SK-N-SH (cell line): ENCODE data around the gene ZNF496. TPM values are rescaled to one million over a fixed set of nuclear protein-coding genes. Genes with fewer than 3 reads are reported as not detected.
"Not testable (repeated sequence)": the region's sequence is repeated elsewhere in the genome, so short reads cannot be mapped to it uniquely, and the experiment has no call there.

Experiments
- CTCF ChIA-PET: fragments of 300-600, 350-600 bp; formaldehyde crosslinking; extraction: SDS; loops from one replicate; lab custom pipeline; 2021; lab: Yijun Ruan, JAX
- POLR2A ChIA-PET: fragments of 350-600 bp; sonication (Branson Sonifier 250); formaldehyde crosslinking; extraction: SDS; loops from one replicate; lab custom pipeline; 2020; ENCODE audit warnings: antibody characterized with exemption, inconsistent platforms; lab: Yijun Ruan, JAX
- DNase-seq: peaks from one replicate; pipeline ENCODE4 v3.0.0; 2012
- H2AFZ ChIP-seq: fragments of 200-600 bp; sonication (generic); 2 replicates; pipeline ENCODE4 v1.8.1; 2016; ENCODE audit warnings: antibody characterized with exemption, mild to moderate bottlenecking, low read depth
- H3F3A ChIP-seq: fragments of 200-600 bp; sonication (generic); replicated peaks from 2 replicates; pipeline ENCODE3; 2016; ENCODE audit warnings: antibody characterized with exemption, mild to moderate bottlenecking; ENCODE audit not compliant: insufficient read depth
- H3K27ac ChIP-seq, 2 experiments: fragments of 200-500 bp in 1 of 2; fragments of 200-600 bp in 1 of 2; sonication (Bioruptor generic) in 1 of 2; sonication (generic), shearing (Covaris generic) in 1 of 2; 2 replicates each; pipeline versions ENCODE4 v1.5.1 to v1.6.1; 2014 to 2016; ENCODE audit warnings: low read depth in 2 of 2, inconsistent platforms in 1 of 2, low read length in 1 of 2, mild to moderate bottlenecking in 1 of 2, mixed read lengths in 1 of 2
- H3K27me3 ChIP-seq: fragments of 200-600 bp; sonication (generic), shearing (Covaris generic); 2 replicates; pipeline ENCODE4 v1.6.1; 2016; ENCODE audit warnings: mixed run types; ENCODE audit not compliant: insufficient read depth
- H3K36me3 ChIP-seq, 2 experiments: fragments of 200-500 bp in 1 of 2; fragments of 200-600 bp in 1 of 2; sonication (Bioruptor generic) in 1 of 2; sonication (generic) in 1 of 2; replicated peaks in 1 of 2; 2 replicates each; pipeline versions ENCODE3 to v1.5.1; 2014 to 2016; ENCODE audit warnings: low read length in 1 of 2, mild to moderate bottlenecking in 1 of 2; ENCODE audit not compliant: insufficient read depth in 2 of 2, control insufficient read depth in 1 of 2
- H3K4me1 ChIP-seq, 2 experiments: fragments of 200-500 bp in 1 of 2; fragments of 200-600 bp in 1 of 2; sonication (Bioruptor generic) in 1 of 2; sonication (generic), shearing (Covaris generic) in 1 of 2; 2 replicates each; pipeline versions ENCODE4 v1.5.1 to v1.6.1; 2014 to 2016; ENCODE audit warnings: low read depth in 1 of 2, low read length in 1 of 2, mixed run types in 1 of 2; ENCODE audit not compliant: insufficient read depth in 2 of 2, control insufficient read depth in 1 of 2
- H3K4me2 ChIP-seq: fragments of 200-600 bp; sonication (generic), shearing (Covaris generic); 2 replicates; pipeline ENCODE4 v1.6.1; 2017; ENCODE audit warnings: mixed run types
- H3K4me3 ChIP-seq, 2 experiments: fragments of 200-500 bp in 1 of 2; fragments of 200-600 bp in 1 of 2; sonication (Bioruptor generic) in 1 of 2; sonication (generic), shearing (Covaris generic) in 1 of 2; 2 replicates each; pipeline versions ENCODE4 v1.5.1 to v1.8.1; 2014 to 2016; ENCODE audit warnings: low read depth in 2 of 2, inconsistent platforms in 1 of 2, low read length in 1 of 2, mild to moderate bottlenecking in 1 of 2, mixed read lengths in 1 of 2, moderate library complexity in 1 of 2
- H3K79me2 ChIP-seq: fragments of 200-600 bp; sonication (generic); 2 replicates; pipeline ENCODE4 v1.8.1; 2017; ENCODE audit warnings: mild to moderate bottlenecking; ENCODE audit not compliant: insufficient read depth
- H3K9ac ChIP-seq: fragments of 200-600 bp; sonication (generic); 2 replicates; pipeline ENCODE4 v1.6.1; 2017; ENCODE audit warnings: mixed run types
- H3K9me2 ChIP-seq: fragments of 200-600 bp; sonication (generic); 2 replicates; pipeline ENCODE4 v1.6.1; 2017; ENCODE audit warnings: mixed run types
- H3K9me3 ChIP-seq: fragments of 200-600 bp; sonication (generic); 2 replicates; pipeline ENCODE4 v1.6.1; 2017; ENCODE audit warnings: mixed run types, mild to moderate bottlenecking, moderate library complexity
- H4K20me1 ChIP-seq: fragments of 200-600 bp; sonication (generic); 2 replicates; pipeline ENCODE4 v1.6.1; 2017; ENCODE audit warnings: mild to moderate bottlenecking, mixed run types; ENCODE audit not compliant: insufficient read depth
- GATA2 ChIP-seq: sonication (generic); formaldehyde crosslinking; IDR thresholded peaks from 2 replicates; pipeline ENCODE4 v1.5.0; 2020; ENCODE audit warnings: mild to moderate bottlenecking, missing genetic modification reagents
- MEF2A ChIP-seq: IDR thresholded peaks from 2 replicates; pipeline ENCODE4 v1.4.0; 2012; ENCODE audit warnings: low read depth, borderline replicate concordance
- RXRA ChIP-seq: IDR thresholded peaks from 2 replicates; pipeline ENCODE4 v1.4.0; 2012; ENCODE audit warnings: low read depth, mild to moderate bottlenecking, borderline replicate concordance
- TAF1 ChIP-seq: IDR thresholded peaks from 2 replicates; pipeline ENCODE4 v1.6.1; 2012; ENCODE audit warnings: low read depth, mild to moderate bottlenecking, low read length, moderate library complexity, borderline replicate concordance
- TCF12 ChIP-seq: IDR thresholded peaks from 2 replicates; pipeline ENCODE4 v1.4.0; 2012
- YY1 ChIP-seq: IDR thresholded peaks from 2 replicates; pipeline ENCODE4 v1.4.0; 2012; ENCODE audit warnings: low read depth, mild to moderate bottlenecking
- WGBS: methylation state at CpG from one replicate; pipeline ENCODE4 v1.1.6; 2017; ENCODE audit warnings: low lambda C conversion rate; 5-methylcytosine and 5-hydroxymethylcytosine counted together
- polyA plus RNA-seq, 3 experiments: library from polyadenylated mRNA; depleted of rRNA; stranded (reverse); fragments of >200 nt; gene quantifications; 2 replicates each; pipeline ENCODE4 v1.2.3, GENCODE V29; 2012
- TF ChIP-seq, protein P1 (sequence below): fragments of 200-600 bp; sonication (generic); IDR thresholded peaks from 2 replicates; pipeline ENCODE4 v1.6.1; 2017; ENCODE audit warnings: antibody characterized with exemption, mild to moderate bottlenecking, moderate library complexity

The ZNF496 gene
- polyA plus RNA-seq, 1 of the 3 experiments (the other 2 are of a cell fraction): 23.2 TPM

- 79% methylated on average over 7 of the region's 9 CpGs for WGBS
- POLR2A ChIA-PET: no interaction called here
Measured at GRCh38 chr1:247291161-247291560, 40.5 kb downstream of the ZNF496 start.

DNA sequence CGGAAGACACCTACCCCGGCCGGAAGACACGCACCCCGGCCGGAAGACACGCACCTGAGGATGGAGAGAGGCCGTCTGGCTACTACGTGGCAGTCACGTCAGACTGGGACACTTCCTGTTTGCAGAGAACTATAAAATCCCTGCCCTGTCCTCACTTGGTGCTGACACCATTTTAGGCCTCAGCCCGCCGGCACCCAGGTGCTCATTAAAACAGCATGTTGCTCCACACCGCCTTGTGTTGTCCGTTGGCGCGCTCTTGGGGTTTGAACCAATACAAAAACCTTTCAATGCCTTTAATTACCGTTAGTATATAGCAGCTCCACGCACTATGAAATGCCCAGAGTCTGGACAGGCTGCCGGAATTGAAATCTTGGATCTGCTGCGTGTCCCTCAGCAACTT is 41.1 kb downstream of the ZNF496 start:
- Histone ChIP-seq H2AFZ (no peak overlapping the region), H3K27me3 (no peaks in the 10 kb centered on the region), H3K36me3 (no peaks in the 10 kb centered on the region), H3F3A (no peaks in the 10 kb centered on the region), H3K9ac (no peak overlapping the region), H3K9me3 (no peaks in the 10 kb centered on the region), H3K79me2 (no peaks in the 10 kb centered on the region), H3K4me2 (no peak overlapping the region), H3K4me1 (no peaks in the 10 kb centered on the region), H3K9me2 (no peaks in the 10 kb centered on the region), H3K4me3 (no peak overlapping the region), H4K20me1 (no peaks in the 10 kb centered on the region), H3K27ac (no peak overlapping the region)
- DNase-seq: no peak
- TF ChIP-seq YY1 (no peak), MEF2A (no peak), GATA2 (CRISPR knock-in tag) (no peak), TCF12 (no peak)
- TF ChIP-seq, protein P1, sequence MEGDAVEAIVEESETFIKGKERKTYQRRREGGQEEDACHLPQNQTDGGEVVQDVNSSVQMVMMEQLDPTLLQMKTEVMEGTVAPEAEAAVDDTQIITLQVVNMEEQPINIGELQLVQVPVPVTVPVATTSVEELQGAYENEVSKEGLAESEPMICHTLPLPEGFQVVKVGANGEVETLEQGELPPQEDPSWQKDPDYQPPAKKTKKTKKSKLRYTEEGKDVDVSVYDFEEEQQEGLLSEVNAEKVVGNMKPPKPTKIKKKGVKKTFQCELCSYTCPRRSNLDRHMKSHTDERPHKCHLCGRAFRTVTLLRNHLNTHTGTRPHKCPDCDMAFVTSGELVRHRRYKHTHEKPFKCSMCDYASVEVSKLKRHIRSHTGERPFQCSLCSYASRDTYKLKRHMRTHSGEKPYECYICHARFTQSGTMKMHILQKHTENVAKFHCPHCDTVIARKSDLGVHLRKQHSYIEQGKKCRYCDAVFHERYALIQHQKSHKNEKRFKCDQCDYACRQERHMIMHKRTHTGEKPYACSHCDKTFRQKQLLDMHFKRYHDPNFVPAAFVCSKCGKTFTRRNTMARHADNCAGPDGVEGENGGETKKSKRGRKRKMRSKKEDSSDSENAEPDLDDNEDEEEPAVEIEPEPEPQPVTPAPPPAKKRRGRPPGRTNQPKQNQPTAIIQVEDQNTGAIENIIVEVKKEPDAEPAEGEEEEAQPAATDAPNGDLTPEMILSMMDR: no peak
- CTCF ChIA-PET: no interaction called here
- WGBS: 88% methylated on average over 17 of the region's 20 CpGs
- POLR2A ChIA-PET: no interaction called here

More at GRCh38 chr1:247291161-247291560, 40.5 kb downstream of the ZNF496 start:
- H3K27me3 ChIP-seq: no peaks in the 10 kb centered on the region
- no peak overlapping the region for H2AFZ ChIP-seq
- CTCF ChIA-PET: no interaction called here
- no peak overlapping the region for H3K4me2 ChIP-seq
- H3K9me2 ChIP-seq: no peaks in the 10 kb centered on the region
- H3K9ac ChIP-seq: no peak overlapping the region
- TF ChIP-seq RXRA: no peak
- TF ChIP-seq YY1: no peak
- no peak for TF ChIP-seq TAF1
- TF ChIP-seq, all 33 proteins: peak for 0
- H3K27ac ChIP-seq: no peak overlapping the region
- H3K9me3 ChIP-seq: no peaks in the 10 kb centered on the region
- H3F3A ChIP-seq: no peaks in the 10 kb centered on the region
- no peaks in the 10 kb centered on the region for H3K36me3 ChIP-seq
- DNase-seq: no peak
- H3K4me3 ChIP-seq: no peak overlapping the region
- H3K79me2 ChIP-seq: no peaks in the 10 kb centered on the region
- H3K4me1 ChIP-seq: no peaks in the 10 kb centered on the region
- no peaks in the 10 kb centered on the region for H4K20me1 ChIP-seq

- H3K4me3 ChIP-seq, CTCF ChIA-PET, H2AFZ ChIP-seq, DNase-seq, H3F3A ChIP-seq, POLR2A ChIA-PET, H3K9ac ChIP-seq, H3K4me1 ChIP-seq, H3K4me2 ChIP-seq, H4K20me1 ChIP-seq, H3K9me2 ChIP-seq, H3K27ac ChIP-seq, H3K9me3 ChIP-seq, H3K36me3 ChIP-seq, H3K27me3 ChIP-seq, H3K79me2 ChIP-seq: not testable (repeated sequence)
- 80% methylated on average over 19 of the region's 19 CpGs for WGBS
Measured at GRCh38 chr1:247289274-247289892, 42.3 kb downstream of the ZNF496 start.
